Activated T-cell treated with anti-CD3 and anti-CD28 coated beads, Interleukin-2, amount 50 U/mL, for 1 hour (primary cell): ENCODE results near the gene PARVA.

ENCODE experiments used
- DNase-seq: peaks from one replicate; pipeline ENCODE4 v3.0.0-alpha.2; 2020

Gene PARVA

DNA sequence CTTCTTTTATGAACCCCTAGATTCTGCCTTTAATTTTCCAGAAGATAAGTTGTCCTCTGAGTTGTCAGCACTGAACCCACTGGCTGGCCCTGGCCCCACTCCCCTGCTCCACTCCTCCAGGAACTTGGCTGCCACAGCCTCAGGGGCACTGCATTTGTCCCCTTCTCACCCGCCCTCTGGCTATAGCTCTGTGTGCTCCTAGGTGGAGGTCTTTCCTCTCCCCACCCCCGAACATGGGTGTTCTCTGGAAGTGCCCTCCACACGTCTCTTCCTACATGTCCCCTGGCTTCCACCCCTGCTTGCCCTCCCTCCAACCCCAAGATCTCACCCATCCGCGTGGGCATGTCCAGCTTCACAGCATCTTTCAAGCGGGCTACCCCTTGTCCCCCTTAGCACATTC lies 159.2 kb downstream of the PARVA start:
- DNase-seq = no peak

DNA sequence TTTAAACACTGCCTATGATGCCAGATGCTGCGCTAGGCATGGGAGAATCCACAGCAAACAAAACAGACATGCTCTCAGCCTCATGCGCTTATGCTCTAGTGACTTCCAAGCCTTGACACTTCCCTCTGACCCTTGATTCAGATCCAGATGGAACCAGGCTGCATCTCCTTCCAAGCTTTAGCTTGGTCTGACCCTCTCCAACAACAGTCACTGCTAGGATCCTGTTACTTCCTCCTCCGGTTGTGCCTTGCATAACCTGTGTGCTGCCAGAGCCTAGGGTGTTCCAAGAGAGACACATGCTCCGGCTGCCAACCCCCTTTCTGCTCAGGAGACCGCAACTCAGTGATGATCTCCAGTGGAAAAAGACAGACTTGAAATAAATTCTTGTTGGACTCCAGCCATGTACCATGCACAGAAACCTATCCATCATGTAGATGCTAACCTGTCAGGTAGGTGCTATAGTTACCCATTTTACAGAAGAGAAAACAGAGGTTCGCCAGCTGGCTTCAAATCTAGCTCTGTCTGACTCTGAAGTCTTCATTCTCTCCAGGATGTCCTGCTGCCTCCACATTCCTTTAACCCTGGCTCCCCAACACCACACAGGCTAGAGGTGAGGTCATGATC lies 160.5 kb downstream of the PARVA start:
- no peak for DNase-seq

DNA sequence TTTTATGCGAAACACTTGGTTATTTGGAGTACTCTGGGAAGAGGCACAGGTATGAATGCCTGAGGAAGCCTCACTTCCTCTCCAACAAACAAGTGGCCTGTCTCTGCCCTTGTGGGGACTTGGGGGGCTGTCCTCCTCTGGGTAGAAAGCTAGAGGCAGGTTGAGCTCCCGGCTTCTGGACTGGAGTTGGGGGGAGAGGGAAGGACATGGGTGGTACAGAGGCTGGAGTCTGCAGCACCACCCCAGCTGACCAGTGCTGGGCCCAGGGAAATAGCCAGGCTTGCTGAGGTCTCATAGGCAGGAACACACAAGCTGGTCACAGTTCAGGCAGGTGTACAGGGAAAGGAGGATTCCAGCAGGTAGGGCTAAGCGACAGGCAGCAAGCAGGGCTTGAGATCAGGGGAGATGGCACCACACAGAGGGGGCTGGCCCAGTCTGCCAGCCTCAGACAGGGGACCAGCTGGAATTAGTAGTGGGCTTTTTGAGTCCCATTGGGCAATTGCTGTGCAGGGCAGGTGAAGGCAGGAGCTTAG lies 161.6 kb downstream of the PARVA start:
- DNase-seq = no peak

- DNase-seq = no peak
Measured at GRCh38 chr11:12539572-12539971, 162.2 kb downstream of the PARVA start.

- DNase-seq = no peak
Measured at GRCh38 chr11:12540075-12540680, 162.8 kb downstream of the PARVA start.

GRCh38 chr11:12540913-12541582 lies 163.7 kb downstream of the PARVA start:
- DNase-seq = no peak

GRCh38 chr11:12541583-12542151 lies 164.3 kb downstream of the PARVA start:
- no peak for DNase-seq

- DNase-seq = no peak
Measured at GRCh38 chr11:12542186-12542935, 165.0 kb downstream of the PARVA start.

DNA sequence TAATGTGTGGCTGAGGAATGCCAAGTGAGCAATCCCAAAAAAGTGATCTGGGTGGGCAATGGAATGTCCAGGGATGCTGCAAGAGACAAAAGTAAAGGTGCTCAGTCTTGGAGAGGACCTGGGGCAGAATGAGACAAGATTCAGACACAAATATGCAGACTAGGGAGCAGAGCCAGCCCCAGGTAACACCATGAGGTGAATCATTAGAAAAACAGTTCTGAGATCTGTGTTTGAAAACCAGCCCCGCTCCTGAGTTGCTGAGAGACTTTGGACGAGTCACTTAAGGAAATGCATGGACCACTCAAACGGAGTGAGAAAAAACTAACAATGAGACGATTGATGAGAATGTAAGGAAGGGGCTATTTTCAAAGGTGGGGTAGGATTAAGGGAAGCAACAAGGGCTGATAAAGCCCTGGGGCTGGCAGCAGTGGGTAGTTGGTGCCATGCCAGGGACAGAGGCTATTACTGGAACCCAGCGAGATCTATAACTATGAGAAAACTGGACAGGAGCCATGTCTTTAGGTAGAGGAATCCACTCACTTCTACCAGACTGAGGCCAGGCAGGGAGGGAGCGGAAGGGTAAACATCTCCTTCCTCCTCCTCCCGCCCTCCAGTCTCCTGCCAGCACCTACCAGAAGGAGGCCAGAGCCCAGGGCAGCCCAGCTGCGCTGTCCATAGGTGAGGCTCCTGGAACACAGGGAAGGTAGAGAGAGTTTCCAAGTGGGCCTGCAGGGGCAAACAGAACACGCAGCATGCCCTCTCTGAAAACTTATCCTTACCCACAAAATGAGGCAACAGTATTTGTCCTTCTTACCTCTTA lies 166.4 kb downstream of the PARVA start:
- DNase-seq = no peak

GRCh38 chr11:12544986-12545775 lies 167.8 kb downstream of the PARVA start:
- DNase-seq = no peak

DNA sequence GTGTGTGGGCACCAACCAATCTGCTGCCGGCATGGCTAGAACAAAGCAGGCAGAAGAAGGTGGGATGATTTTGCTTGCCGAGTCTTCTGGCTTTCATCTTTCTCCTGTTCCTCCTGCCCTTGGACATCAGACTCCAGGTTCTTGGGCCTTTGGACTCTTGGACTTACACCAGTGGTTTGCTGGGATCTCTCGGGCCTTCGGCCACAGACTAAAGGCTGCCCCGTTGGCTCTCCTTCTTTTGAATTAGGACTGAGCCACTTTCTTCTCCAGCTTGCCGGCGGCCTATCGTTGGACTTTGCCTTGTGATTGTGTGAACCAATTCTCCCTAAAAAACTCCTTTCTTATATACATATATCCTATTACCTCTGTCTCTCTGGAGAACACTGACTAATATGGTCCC lies 168.8 kb downstream of the PARVA start:
- DNase-seq = no peak

GRCh38 chr11:12546660-12547059 lies 169.3 kb downstream of the PARVA start:
- no peak for DNase-seq

- DNase-seq = no peak
Measured at GRCh38 chr11:12547953-12548650, 170.7 kb downstream of the PARVA start.

DNA sequence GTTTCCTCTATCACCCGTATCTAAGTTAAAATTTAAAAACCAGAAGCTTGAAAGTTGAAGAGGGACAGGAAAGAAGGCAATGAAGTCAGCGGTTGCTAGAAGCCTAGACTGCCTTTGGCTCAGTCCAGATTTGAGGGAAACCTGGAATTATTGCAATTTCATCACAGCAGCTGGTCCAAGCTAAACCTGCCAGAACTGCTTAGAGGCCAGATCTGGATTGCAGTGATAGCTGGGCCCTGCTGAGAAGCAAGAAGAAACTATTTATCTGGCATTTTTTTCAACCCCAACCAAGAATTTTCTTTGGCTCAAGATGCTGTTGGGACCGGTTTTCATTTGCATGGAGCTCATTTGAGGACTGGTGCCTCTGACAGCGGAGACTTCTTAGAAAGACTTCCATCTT lies 175.3 kb downstream of the PARVA start:
- no peak for DNase-seq

- DNase-seq = no peak
Measured at GRCh38 chr11:12554122-12554521, 176.8 kb downstream of the PARVA start.

GRCh38 chr11:12556155-12556554 lies 178.8 kb downstream of the PARVA start:
- no peak for DNase-seq

- no peak for DNase-seq
Measured at GRCh38 chr11:12556788-12557384, 179.5 kb downstream of the PARVA start.

- no peak for DNase-seq
Measured at GRCh38 chr11:12559011-12559410, 181.6 kb downstream of the PARVA start.

DNA sequence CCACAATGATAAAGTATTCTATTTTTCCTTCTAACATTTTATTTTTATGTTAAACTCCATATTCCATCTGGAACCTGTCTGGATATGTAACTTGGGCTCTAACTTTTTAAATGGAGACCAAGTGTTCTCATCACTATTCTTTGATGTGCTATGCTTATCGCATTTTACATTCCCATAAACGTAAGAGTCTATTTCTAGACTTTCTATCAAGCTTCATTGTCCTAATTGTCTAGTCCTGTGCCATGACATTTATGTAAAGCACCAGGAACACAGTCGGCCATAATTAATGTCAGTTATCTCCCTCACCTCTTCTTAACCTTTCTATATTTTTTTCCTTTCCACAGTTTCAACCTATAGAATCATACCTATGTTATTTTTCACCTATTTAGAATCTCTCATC lies 183.0 kb downstream of the PARVA start:
- DNase-seq = no peak

GRCh38 chr11:12560861-12561260 lies 183.5 kb downstream of the PARVA start:
- DNase-seq = no peak
